Measurements from ENCODE around the gene ELAVL2.

Gene ELAVL2

DNA sequence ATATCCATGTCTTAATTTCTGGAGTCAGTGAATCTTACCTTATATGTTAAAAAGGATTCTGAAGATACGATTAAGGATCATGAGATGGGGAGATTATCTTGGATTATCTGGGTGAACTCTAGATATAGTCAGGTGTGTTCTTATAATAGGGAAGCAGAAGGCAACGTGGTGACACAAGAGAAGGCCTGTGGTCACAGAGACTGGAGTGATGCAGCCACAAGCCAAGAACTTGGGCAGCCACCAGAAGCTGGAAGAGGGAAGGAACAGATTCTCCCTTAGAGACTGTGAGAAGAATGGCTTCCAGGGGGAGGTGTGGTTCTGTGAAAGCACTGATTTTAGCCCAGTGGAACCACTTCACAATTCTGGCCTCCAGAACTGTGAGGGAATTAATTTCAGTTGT lies 177.4 kb downstream of the ELAVL2 start:
- TF ChIP-seq, protein P1, sequence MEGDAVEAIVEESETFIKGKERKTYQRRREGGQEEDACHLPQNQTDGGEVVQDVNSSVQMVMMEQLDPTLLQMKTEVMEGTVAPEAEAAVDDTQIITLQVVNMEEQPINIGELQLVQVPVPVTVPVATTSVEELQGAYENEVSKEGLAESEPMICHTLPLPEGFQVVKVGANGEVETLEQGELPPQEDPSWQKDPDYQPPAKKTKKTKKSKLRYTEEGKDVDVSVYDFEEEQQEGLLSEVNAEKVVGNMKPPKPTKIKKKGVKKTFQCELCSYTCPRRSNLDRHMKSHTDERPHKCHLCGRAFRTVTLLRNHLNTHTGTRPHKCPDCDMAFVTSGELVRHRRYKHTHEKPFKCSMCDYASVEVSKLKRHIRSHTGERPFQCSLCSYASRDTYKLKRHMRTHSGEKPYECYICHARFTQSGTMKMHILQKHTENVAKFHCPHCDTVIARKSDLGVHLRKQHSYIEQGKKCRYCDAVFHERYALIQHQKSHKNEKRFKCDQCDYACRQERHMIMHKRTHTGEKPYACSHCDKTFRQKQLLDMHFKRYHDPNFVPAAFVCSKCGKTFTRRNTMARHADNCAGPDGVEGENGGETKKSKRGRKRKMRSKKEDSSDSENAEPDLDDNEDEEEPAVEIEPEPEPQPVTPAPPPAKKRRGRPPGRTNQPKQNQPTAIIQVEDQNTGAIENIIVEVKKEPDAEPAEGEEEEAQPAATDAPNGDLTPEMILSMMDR (IDR thresholded peaks at IDR 0.05; ENCODE audit: insufficient read depth, low read length, missing control alignments) = no peak
- DNase-seq (ENCODE audit: low read depth, low spot score) = no peak
- ChIA-PET CTCF (no interaction called here), POLR2A (no interaction called here)
- no peak overlapping the region for H3K4me3 ChIP-seq (ENCODE audit: low read depth, low read length)

DNA sequence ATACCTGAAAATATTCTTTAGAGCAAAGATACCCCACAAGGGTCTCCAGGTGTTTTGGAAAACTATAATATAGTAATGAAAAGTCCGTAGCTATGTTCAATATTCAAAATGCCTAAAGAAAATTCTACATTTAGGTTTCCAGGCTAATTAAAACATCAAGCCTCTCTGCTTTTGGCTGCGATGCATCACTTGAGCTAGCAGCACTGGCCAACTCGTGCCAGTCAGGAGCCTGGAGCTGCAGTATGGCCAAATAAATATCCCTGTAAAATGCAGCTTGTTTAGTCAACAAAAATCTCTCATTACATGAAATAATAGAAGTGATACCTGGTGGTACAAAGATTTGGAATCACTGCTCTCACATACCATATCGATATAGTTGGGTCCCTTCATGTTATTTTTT lies 181.1 kb downstream of the ELAVL2 start:
- POLR2A ChIA-PET = no interaction called here
- H3K4me3 ChIP-seq (ENCODE audit: low read depth, low read length) = no peak overlapping the region
- CTCF ChIA-PET = no interaction called here
- DNase-seq (ENCODE audit: low read depth, low spot score) = no peak
- TF ChIP-seq, protein P1 (IDR thresholded peaks at IDR 0.05; ENCODE audit: insufficient read depth, low read length, missing control alignments) = no peak

DNA sequence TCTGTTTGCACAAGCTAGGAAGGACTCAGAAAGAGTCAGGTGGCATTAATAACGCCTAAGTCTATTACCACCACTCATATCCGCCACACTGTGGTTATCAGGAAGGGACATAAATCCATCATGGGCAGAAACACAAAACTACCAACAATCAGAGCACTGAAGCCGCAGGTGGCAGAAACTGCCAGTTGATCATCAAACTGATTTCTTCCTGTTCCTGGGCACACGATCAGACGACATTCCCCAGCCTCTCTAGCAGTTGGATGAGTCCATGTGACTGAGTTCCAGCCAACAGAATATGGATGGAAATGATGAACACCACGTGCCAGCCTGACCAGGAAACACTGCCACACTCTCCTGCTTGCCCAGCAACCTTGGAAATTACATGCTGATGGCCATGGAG lies 181.7 kb downstream of the ELAVL2 start:
- no peak overlapping the region for H3K4me3 ChIP-seq (ENCODE audit: low read depth, low read length)
- POLR2A ChIA-PET = no interaction called here
- no peak for DNase-seq (ENCODE audit: low read depth, low spot score)
- TF ChIP-seq, protein P1 (IDR thresholded peaks at IDR 0.05; ENCODE audit: insufficient read depth, low read length, missing control alignments) = no peak
- CTCF ChIA-PET = no interaction called here

DNA sequence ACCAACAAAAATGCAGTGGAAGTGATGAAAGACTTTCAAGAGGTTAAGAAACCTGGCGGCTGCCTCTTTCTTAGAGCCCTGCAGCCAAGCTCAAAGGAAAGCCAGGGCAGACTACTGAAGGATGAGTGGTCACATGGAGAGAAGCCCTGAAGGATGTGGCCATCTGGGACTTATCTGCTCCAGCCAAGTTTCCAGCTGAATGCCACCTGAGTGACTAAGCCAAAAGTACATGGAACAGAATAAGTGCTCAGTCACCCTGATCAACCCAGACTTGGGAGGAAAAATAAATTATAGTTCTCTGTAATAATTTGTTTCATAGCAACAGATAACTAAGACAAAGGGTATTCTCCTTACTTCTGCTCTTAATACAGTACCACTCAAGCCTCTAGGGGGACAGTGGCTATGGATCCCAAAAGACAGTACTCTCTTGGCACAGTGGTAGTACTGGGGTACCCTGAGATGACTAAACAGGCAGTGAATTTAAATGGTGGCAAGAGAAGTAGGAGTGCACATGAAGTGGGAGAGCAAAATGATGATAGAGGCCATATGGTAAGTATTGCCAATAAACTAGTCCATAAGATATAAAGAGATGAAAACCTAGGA lies 182.3 kb downstream of the ELAVL2 start:
- POLR2A ChIA-PET = no interaction called here
- TF ChIP-seq, protein P1 (IDR thresholded peaks at IDR 0.05; ENCODE audit: insufficient read depth, low read length, missing control alignments) = no peak
- CTCF ChIA-PET = no interaction called here
- no peak for DNase-seq (ENCODE audit: low read depth, low spot score)
- no peak overlapping the region for H3K4me3 ChIP-seq (ENCODE audit: low read depth, low read length)

Data from AG04449 (cell line).